Right lobe of liver (tissue), 6 donors: ENCODE results near the gene FMO1. TPM values are rescaled to one million over a fixed set of nuclear protein-coding genes. Genes with fewer than 3 reads are reported as not detected.

Source experiments
- ATAC-seq, 4 donors: fragments of 200-7000 bp; cut with Tn5 transposase; one replicate each; pipeline ENCODE4 v1.9.1; 2020; ENCODE audit warnings: mild to moderate bottlenecking in 4 of 4, moderate library complexity in 4 of 4
- DNase-seq, 3 donors: peaks; one replicate each; pipeline ENCODE4 v3.0.0-alpha.2; 2020
- H3K27ac ChIP-seq, 3 donors: fragments of 200-600 bp; one replicate each; pipeline ENCODE4 v1.8.0; 2022
- H3K27me3 ChIP-seq, 2 donors: fragments of 200-600 bp; one replicate each; pipeline ENCODE4 v1.8.0; 2022
- H3K36me3 ChIP-seq, 4 donors: fragments of 200-600 bp; sonication (generic) in 1 of 4; one replicate each; pipeline versions ENCODE4 v1.5.1 to v1.8.0; 2017 to 2022; ENCODE audit warnings: control low read depth in 1 of 4
- H3K4me1 ChIP-seq, 4 donors: fragments of 200-600 bp; sonication (generic) in 1 of 4; one replicate each; pipeline versions ENCODE4 v1.5.1 to v1.8.0; 2017 to 2022; ENCODE audit warnings: control low read depth in 1 of 4
- H3K4me3 ChIP-seq, 3 donors: fragments of 200-600 bp; one replicate each; pipeline ENCODE4 v1.8.0; 2022
- H3K9me3 ChIP-seq, 4 donors: fragments of 200-600 bp; sonication (generic) in 1 of 4; one replicate each; pipeline versions ENCODE4 v1.5.1 to v1.8.0; 2017 to 2022; ENCODE audit warnings: control low read depth in 1 of 4
- POLR2A ChIP-seq: fragments of 450-650 bp; IDR thresholded peaks from one replicate; pipeline ENCODE4 v1.6.1; 2017; ENCODE audit warnings: antibody characterized with exemption, mild to moderate bottlenecking
- WGBS: methylation state at CpG from one replicate; pipeline ENCODE4 v1.1.6; 2018; ENCODE audit warnings: low coverage, low lambda C conversion rate; ENCODE audit not compliant: insufficient coverage; ENCODE audit errors: missing lambda C conversion rate; 5-methylcytosine and 5-hydroxymethylcytosine counted together
- intact Hi-C, 2 donors: fragments of 100-400 bp; cut with DNase I; formaldehyde crosslinking; loops; one replicate each; pipeline versions ENCODE4 v1.11.2 to v1.14.1; 2022
- long read RNA-seq: library from polyadenylated mRNA; unstranded; transcript quantifications from one replicate; pipeline ENCODE4 v2.0.0, GENCODE V29; 2019
- total RNA-seq, 6 experiments: library from RNA; depleted of rRNA in 2 of 6; stranded (reverse); fragments of >200 nt in 2 of 6; fragmentation: NEBNext Ultra II Directional in 3 of 6; extraction: Animal tissue kit (Norgen Biotek cat#: 25700) in 3 of 6; gene quantifications; one replicate each; pipeline versions ENCODE4 v1.1.0 to v1.2.4, GENCODE V29; 2016 to 2023
- TF ChIP-seq, protein P1 (sequence below), 4 donors: fragments of 200-600 bp in 3 of 4; fragments of 450-650 bp in 1 of 4; IDR thresholded peaks; one replicate each; pipeline versions ENCODE4 v1.5.1 to v1.8.0; 2016 to 2022; ENCODE audit warnings: antibody characterized with exemption in 4 of 4, mild to moderate bottlenecking in 2 of 4
- donor health status: DM: no; HTN: yes; CAD: no.
- donor health status: DM: no; HTN: no; CAD: no.
- donor health status: DM: no; HTN: no; CAD: no.
- donor health status: DM: no; HTN: yes; CAD: no.
- donor health status: DM: no; HTN: yes; CAD: no.

FMO1 gene, protein sequence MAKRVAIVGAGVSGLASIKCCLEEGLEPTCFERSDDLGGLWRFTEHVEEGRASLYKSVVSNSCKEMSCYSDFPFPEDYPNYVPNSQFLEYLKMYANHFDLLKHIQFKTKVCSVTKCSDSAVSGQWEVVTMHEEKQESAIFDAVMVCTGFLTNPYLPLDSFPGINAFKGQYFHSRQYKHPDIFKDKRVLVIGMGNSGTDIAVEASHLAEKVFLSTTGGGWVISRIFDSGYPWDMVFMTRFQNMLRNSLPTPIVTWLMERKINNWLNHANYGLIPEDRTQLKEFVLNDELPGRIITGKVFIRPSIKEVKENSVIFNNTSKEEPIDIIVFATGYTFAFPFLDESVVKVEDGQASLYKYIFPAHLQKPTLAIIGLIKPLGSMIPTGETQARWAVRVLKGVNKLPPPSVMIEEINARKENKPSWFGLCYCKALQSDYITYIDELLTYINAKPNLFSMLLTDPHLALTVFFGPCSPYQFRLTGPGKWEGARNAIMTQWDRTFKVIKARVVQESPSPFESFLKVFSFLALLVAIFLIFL
- total RNA-seq: 1 to 10 TPM in 3 of 6 experiments, under 1 TPM in 3; 0.15 to 7.6 (median 2.5) TPM
- long read RNA-seq, partial matches to known transcripts: 0 of 1 reads
- long read RNA-seq, other reads (novel, unspliced or antisense): 0 of 1 reads

DNA sequence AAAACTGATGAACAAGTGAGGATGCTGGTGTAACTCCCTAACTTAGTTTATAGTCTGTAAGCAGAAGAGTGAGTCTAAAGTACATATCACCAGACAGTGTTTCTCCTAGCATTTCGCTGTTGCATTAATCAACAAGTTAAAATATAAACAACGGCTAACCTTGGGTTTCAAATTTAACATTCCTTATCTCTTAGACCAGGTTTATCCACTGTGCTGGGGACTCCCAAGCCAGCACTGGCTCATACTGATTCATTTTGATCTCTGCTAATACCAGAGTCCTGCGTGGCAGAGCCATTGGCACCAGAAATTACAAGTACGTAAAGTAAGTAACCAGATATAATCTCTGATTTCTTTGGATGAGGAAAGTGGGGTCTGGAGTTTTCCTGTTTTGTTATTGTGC lies at the start of gene FMO1:
Gene FMO1 (plus strand): TSS at position 193 of the 400 bp plus-strand sequence. CDS start 9,594 bp downstream, outside the sequence.
- ATAC-seq: peak in 3 of 4 donors; percentile 53 to 75 (median 62)
- TF ChIP-seq, protein P1, sequence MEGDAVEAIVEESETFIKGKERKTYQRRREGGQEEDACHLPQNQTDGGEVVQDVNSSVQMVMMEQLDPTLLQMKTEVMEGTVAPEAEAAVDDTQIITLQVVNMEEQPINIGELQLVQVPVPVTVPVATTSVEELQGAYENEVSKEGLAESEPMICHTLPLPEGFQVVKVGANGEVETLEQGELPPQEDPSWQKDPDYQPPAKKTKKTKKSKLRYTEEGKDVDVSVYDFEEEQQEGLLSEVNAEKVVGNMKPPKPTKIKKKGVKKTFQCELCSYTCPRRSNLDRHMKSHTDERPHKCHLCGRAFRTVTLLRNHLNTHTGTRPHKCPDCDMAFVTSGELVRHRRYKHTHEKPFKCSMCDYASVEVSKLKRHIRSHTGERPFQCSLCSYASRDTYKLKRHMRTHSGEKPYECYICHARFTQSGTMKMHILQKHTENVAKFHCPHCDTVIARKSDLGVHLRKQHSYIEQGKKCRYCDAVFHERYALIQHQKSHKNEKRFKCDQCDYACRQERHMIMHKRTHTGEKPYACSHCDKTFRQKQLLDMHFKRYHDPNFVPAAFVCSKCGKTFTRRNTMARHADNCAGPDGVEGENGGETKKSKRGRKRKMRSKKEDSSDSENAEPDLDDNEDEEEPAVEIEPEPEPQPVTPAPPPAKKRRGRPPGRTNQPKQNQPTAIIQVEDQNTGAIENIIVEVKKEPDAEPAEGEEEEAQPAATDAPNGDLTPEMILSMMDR (IDR thresholded peaks at IDR 0.05): no peak
- no peak for TF ChIP-seq POLR2A
- intact Hi-C loops: loop anchor here in 1 of 2 donors (10.0 kb wide), 1 partner anchor 46 kb away; no protein-coding TSS in a partner anchor

DNA sequence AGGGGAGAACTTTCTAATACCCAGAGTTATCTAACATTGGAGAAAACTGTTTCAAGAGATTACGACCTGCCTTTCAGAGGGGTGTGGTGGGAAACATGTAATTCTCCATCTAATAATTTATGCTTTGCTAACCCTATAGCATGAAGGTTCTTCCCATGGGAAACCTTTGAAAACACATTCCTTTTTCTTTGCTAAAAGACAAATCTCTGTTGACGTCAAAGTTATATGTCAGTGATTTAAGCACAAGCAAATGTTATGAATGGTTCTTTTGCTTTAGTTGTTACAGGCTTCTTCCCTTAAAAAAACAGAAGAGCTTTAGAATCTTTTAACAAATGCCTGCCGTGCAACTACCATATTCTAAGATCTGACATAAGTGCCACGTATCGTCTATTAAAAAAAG lies 44.0 kb upstream of the FMO1 start:
- Histone ChIP-seq H3K27ac (no peak overlapping the region), H3K4me1 (peaks cover 0 to 16% (median 1%) of the 10 kb centered on the region in 4 donors), H3K9me3 (no peaks in the 10 kb centered on the region), H3K36me3 (no peaks in the 10 kb centered on the region), H3K27me3 (no peaks in the 10 kb centered on the region), H3K4me3 (no peak overlapping the region)
- ATAC-seq (no peak), DNase-seq (no peak)
- no peak for TF ChIP-seq POLR2A
- TF ChIP-seq, protein P1 (IDR thresholded peaks at IDR 0.05): no peak
- intact Hi-C loops: no loop called here
- WGBS: 81% methylated on average over 5 of the region's 5 CpGs

More for the DNA sequence above, at the start of gene FMO1:
- no peak for DNase-seq
- Histone ChIP-seq H3K27ac (no peak within 1 kb of the TSS), H3K4me1 (peaks cover 0 to 4% (median 0%) of the 10 kb centered on the region in 4 donors), H3K36me3 (no peaks in the 10 kb centered on the region), H3K4me3 (no peak within 1 kb of the TSS), H3K27me3 (no peaks in the 10 kb centered on the region), H3K9me3 (no peaks in the 10 kb centered on the region)
- WGBS: 23% methylated on average over 4 of the region's 4 CpGs

GRCh38 chr1:171206204-171206977 lies 41.9 kb upstream of the FMO1 start:
- intact Hi-C loops: no loop called here
- H3K36me3 ChIP-seq: no peaks in the 10 kb centered on the region
- H3K4me1 ChIP-seq: peaks cover 0 to 27% (median 6%) of the 10 kb centered on the region in 4 donors
- H3K27me3 ChIP-seq: no peaks in the 10 kb centered on the region
- TF ChIP-seq, protein P1 (IDR thresholded peaks at IDR 0.05): no peak
- TF ChIP-seq POLR2A: no peak
- H3K27ac ChIP-seq: no peak overlapping the region
- H3K4me3 ChIP-seq: no peak overlapping the region
- WGBS: 47% methylated on average over 3 of the region's 3 CpGs
- H3K9me3 ChIP-seq: no peaks in the 10 kb centered on the region
- no peak for DNase-seq
- no peak for ATAC-seq

- H3K36me3 ChIP-seq: no peaks in the 10 kb centered on the region
- peak overlapping the region in 1 of 3 donors; percentile 10 for H3K27ac ChIP-seq
- 88% methylated on average over 1 of the region's 1 CpG for WGBS
- ATAC-seq (no peak), DNase-seq (no peak)
- TF ChIP-seq, protein P1 (IDR thresholded peaks at IDR 0.05): no peak
- no peak for TF ChIP-seq POLR2A
- H3K27me3 ChIP-seq: no peaks in the 10 kb centered on the region
- H3K4me1 ChIP-seq: peaks cover 0 to 27% (median 6%) of the 10 kb centered on the region in 4 donors
- no peak overlapping the region for H3K4me3 ChIP-seq
- no peaks in the 10 kb centered on the region for H3K9me3 ChIP-seq
- intact Hi-C loops: no loop called here
Measured at GRCh38 chr1:171206978-171207355, 41.3 kb upstream of the FMO1 start.
